ENCODE data around the gene BCL2L1.

- TF ChIP-seq POLR2A (IDR thresholded peaks at IDR 0.05; ENCODE audit: low read depth, low read length) (no peak), POU2F2 (IDR thresholded peaks at IDR 0.05; ENCODE audit: low read depth, low read length) (no peak), POLR2AphosphoS5 (IDR thresholded peaks at IDR 0.05; ENCODE audit: low read depth, low read length) (no peak), SPI1 (IDR thresholded peaks at IDR 0.05; ENCODE audit: low read depth, low read length) (no peak; the same call in 1 of the 2 replicates)
These were observed 79.8 kb downstream of the BCL2L1 start for GRCh38 chr20:31642837-31643236.

Data from GM12891 (cell line).